K562 (cell line): Measurements from ENCODE around the gene MDM4. TPM values are rescaled to one million over a fixed set of nuclear protein-coding genes. Genes with fewer than 3 reads are reported as not detected.

Experiments used
- ARNT ChIP-seq, 2 experiments: fragments of 450-650 bp; IDR thresholded peaks; 2 replicates each; pipeline ENCODE4 v1.6.1; 2016; ENCODE audit warnings: mild to moderate bottlenecking in 1 of 2
- CBFB ChIP-seq: sonication (generic); formaldehyde crosslinking; IDR thresholded peaks from 2 replicates; pipeline ENCODE4 v1.4.0; 2020; ENCODE audit warnings: mild to moderate bottlenecking, missing genetic modification reagents
- CREM ChIP-seq: IDR thresholded peaks from 2 replicates; pipeline ENCODE4 v1.6.1; 2014; ENCODE audit warnings: antibody characterized with exemption, low read depth
- ELF2 ChIP-seq: fragments of 250-450 bp; sonication (Bioruptor Pico); IDR thresholded peaks from 2 replicates; pipeline ENCODE4 v1.5.0; 2021; ENCODE audit warnings: mild to moderate bottlenecking
- FOXP1 ChIP-seq: sonication (generic); formaldehyde crosslinking; IDR thresholded peaks from 2 replicates; pipeline ENCODE4 v1.8.0; 2022; ENCODE audit warnings: mild to moderate bottlenecking, missing genetic modification reagents
- GATAD2A ChIP-seq: fragments of 450-650 bp; IDR thresholded peaks from 2 replicates; pipeline ENCODE4 v1.6.1; 2017
- HDAC1 ChIP-seq, 2 experiments: fragments of 450-650 bp; IDR thresholded peaks; 2 replicates each; pipeline ENCODE4 v1.6.1; 2016 to 2017; ENCODE audit warnings: inconsistent platforms in 1 of 2, mild to moderate bottlenecking in 1 of 2, moderate library complexity in 1 of 2
- HOXB6 ChIP-seq: fragments of 250-450 bp; sonication (Bioruptor Pico); IDR thresholded peaks from 2 replicates; pipeline ENCODE4 v1.5.1; 2022; ENCODE audit warnings: mild to moderate bottlenecking, borderline replicate concordance
- IFI16 ChIP-seq: fragments of 250-450 bp; sonication (Bioruptor Pico); IDR thresholded peaks from 2 replicates; pipeline ENCODE4 v2.1.2; 2022; ENCODE audit warnings: mild to moderate bottlenecking, inconsistent platforms
- NFATC3 ChIP-seq: fragments of 450-650 bp; IDR thresholded peaks from 2 replicates; pipeline ENCODE4 v1.6.1; 2017; ENCODE audit warnings: mild to moderate bottlenecking
- PATZ1 ChIP-seq: fragments of 250-450 bp; sonication (Bioruptor Pico); IDR thresholded peaks from 2 replicates; pipeline ENCODE4 v1.5.0; 2020; ENCODE audit warnings: mild to moderate bottlenecking, borderline replicate concordance
- PHB ChIP-seq: fragments of 250-450 bp; sonication (Bioruptor Pico); IDR thresholded peaks from 2 replicates; pipeline ENCODE4 v1.5.0; 2021
- PPARD ChIP-seq: fragments of 250-450 bp; sonication (Bioruptor Pico); IDR thresholded peaks from 2 replicates; pipeline ENCODE4 v1.8.0; 2022; ENCODE audit warnings: inconsistent platforms, mild to moderate bottlenecking, moderate library complexity
- SMAD3 ChIP-seq: fragments of 450-650 bp; formaldehyde crosslinking; conservative IDR thresholded peaks from 2 replicates; pipeline ENCODE4 v1.4.0; 2020; ENCODE audit warnings: mild to moderate bottlenecking
- ZNF12 ChIP-seq: sonication (generic); formaldehyde crosslinking; IDR thresholded peaks from 2 replicates; pipeline ENCODE4 v1.4.0; 2020; ENCODE audit warnings: mild to moderate bottlenecking, missing genetic modification reagents
- ZNF124 ChIP-seq: sonication (generic); formaldehyde crosslinking; IDR thresholded peaks from 2 replicates; pipeline ENCODE4 v1.8.1; 2022; ENCODE audit warnings: missing genetic modification reagents
- ZNF140 ChIP-seq: fragments of 250-450 bp; sonication (Bioruptor Pico); IDR thresholded peaks from 2 replicates; pipeline ENCODE4 v1.8.0; 2021; ENCODE audit warnings: moderate library complexity, mild to moderate bottlenecking, inconsistent platforms
- ZNF253 ChIP-seq: fragments of 250-450 bp; sonication (Bioruptor Pico); conservative IDR thresholded peaks from 2 replicates; pipeline ENCODE4 v1.6.1; 2021; ENCODE audit warnings: mild to moderate bottlenecking
- ZNF347 ChIP-seq: fragments of 450-650 bp; formaldehyde crosslinking; IDR thresholded peaks from 2 replicates; pipeline ENCODE4 v1.4.0; 2020; ENCODE audit warnings: low read depth, mild to moderate bottlenecking, moderate library complexity
- ZNF695 ChIP-seq: fragments of 450-650 bp; formaldehyde crosslinking; IDR thresholded peaks from 2 replicates; pipeline ENCODE4 v1.4.0; 2020; ENCODE audit warnings: mild to moderate bottlenecking, moderate library complexity
- ZNF707 ChIP-seq: fragments of 250-450 bp; sonication (Bioruptor Pico); conservative IDR thresholded peaks from 2 replicates; pipeline ENCODE4 v1.8.0; 2022; ENCODE audit warnings: inconsistent platforms, mild to moderate bottlenecking, moderate library complexity
- ZSCAN32 ChIP-seq: fragments of 450-650 bp; formaldehyde crosslinking; IDR thresholded peaks from 2 replicates; pipeline ENCODE4 v1.4.0; 2020; ENCODE audit warnings: mild to moderate bottlenecking, moderate library complexity
- polyA plus RNA-seq, 8 experiments: library from polyadenylated mRNA; depleted of rRNA in 4 of 8; stranded (reverse) in 5 of 8; unstranded in 3 of 8; fragments of >200 nt; fragmentation: Nextera tagmentation in 2 of 8; fragmentation: Illumina TruSeq in 1 of 8; extraction: Ambion mirVana in 2 of 8; extraction: Trizol in 1 of 8; gene quantifications; 2 replicates each; pipeline versions ENCODE4 v1.2.1 to v1.2.3, GENCODE V29; 2011 to 2014; ENCODE audit warnings: inconsistent platforms in 1 of 8, missing spikeins in 1 of 8
- total RNA-seq, 7 experiments: library from RNA; depleted of rRNA in 6 of 7; stranded (reverse); fragments of >200 nt in 6 of 7; fragmentation: Illumina TruSeq in 2 of 7; extraction: Trizol in 2 of 7; gene quantifications; 2 replicates each; pipeline versions ENCODE4 v1.2.1 to v1.2.3, GENCODE V29; 2011 to 2021; ENCODE audit warnings: low replicate concordance in 1 of 7
- TF ChIP-seq, protein P1 (sequence below): fragments of 450-650 bp; formaldehyde crosslinking; IDR thresholded peaks from 2 replicates; pipeline ENCODE4 v1.4.0; 2020; ENCODE audit warnings: mild to moderate bottlenecking, moderate library complexity

The MDM4 gene
- total and polyA plus RNA-seq, 9 of the 15 experiments (the other 6 are each of a cell fraction or from before 2014, with no cell fraction given): 3.3 to 61.7 (median 21.2) TPM

DNA sequence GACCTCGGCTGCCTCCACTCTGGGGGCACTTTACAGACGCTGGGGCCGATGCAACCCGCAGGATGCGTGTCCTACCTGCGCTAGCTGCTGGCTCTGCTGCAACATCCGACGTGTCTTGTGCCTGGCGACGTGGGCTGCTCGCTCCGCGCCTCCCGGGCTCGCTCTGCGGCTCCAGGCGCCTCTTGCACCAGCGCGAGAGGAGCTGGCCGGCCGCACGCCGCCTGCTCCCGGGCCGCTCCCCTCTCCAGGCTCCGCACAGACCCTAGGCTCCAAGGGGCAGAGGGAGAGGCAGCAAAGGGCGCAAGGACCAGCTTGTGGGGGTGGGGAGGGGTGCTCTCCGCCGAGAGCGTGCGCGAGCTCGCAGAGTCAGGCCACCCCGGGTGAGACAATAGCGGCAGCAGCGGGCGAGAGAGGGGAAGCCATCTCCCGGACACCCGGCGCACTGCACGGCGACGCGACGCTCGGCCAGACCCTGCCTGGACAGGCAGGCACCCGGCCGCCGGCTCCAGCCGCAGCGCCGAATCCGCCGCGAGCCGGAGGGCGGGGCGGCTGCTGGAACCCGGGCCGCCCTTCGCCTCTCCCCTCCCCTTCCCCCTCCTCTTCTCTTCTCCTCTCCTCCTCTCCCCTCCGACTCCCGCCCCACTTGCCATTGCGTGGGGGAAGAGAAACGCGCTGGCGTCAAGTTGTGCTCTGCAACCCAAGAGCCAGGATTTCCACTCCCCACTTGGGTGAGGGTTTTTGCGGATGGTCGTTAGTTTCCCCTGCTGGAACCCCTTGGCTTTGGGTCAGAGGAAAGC is 21.7 kb upstream of the MDM4 start, which contains the start of gene PIK3C2B (continued):
- TF ChIP-seq, protein P1, sequence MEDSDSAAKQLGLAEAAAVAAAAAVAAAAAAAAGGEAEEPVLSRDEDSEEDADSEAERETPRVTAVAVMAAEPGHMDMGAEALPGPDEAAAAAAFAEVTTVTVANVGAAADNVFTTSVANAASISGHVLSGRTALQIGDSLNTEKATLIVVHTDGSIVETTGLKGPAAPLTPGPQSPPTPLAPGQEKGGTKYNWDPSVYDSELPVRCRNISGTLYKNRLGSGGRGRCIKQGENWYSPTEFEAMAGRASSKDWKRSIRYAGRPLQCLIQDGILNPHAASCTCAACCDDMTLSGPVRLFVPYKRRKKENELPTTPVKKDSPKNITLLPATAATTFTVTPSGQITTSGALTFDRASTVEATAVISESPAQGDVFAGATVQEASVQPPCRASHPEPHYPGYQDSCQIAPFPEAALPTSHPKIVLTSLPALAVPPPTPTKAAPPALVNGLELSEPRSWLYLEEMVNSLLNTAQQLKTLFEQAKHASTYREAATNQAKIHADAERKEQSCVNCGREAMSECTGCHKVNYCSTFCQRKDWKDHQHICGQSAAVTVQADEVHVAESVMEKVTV (CRISPR knock-in tag): peak; percentile 66
- TF ChIP-seq ZNF707 (CRISPR knock-in tag): no peak
- no peak for TF ChIP-seq CBFB (CRISPR knock-in tag)
- 0 out of 2 replicates have a peak, but pooled peaks have one; percentile 20 for TF ChIP-seq PHB (CRISPR knock-in tag)
- no peak for TF ChIP-seq PPARD (CRISPR knock-in tag)
- no peak for TF ChIP-seq ZNF253 (CRISPR knock-in tag)
- peak; percentile 98 for TF ChIP-seq NFATC3
- no peak for TF ChIP-seq ARNT (IDR thresholded peaks at IDR 0.05)
- 0 out of 2 replicates have a peak, but pooled peaks have one; percentile 50 for TF ChIP-seq SMAD3
- TF ChIP-seq PATZ1: no peak
- no peak for TF ChIP-seq ZNF695 (CRISPR knock-in tag)
- 0 out of 2 replicates have a peak, but pooled peaks have one; percentile 63 for TF ChIP-seq ZNF12
- no peak for TF ChIP-seq ZNF140 (CRISPR knock-in tag)
- TF ChIP-seq HDAC1 (IDR thresholded peaks at IDR 0.05): peak in 1 of 2 experiments; percentile 48; a peak in 2 of 4 replicates
- TF ChIP-seq FOXP1 (CRISPR knock-in tag): peak; percentile 75; the same call in 1 of the 2 replicates
- TF ChIP-seq ELF2 (CRISPR knock-in tag): no peak; the same call in 1 of the 2 replicates
- TF ChIP-seq HOXB6 (CRISPR knock-in tag): no peak; the same call in 1 of the 2 replicates
- no peak for TF ChIP-seq IFI16 (CRISPR knock-in tag)
- TF ChIP-seq ZNF124 (CRISPR knock-in tag): no peak
- TF ChIP-seq ZSCAN32: no peak
- TF ChIP-seq CREM: peak; percentile 56
- no peak for TF ChIP-seq GATAD2A
- TF ChIP-seq ZNF347 (CRISPR knock-in tag): no peak
